Dendritic cell treated with granulocyte-macrophage colony-stimulating factor and Interleukin-4, amounts not matched to agents 40 ng/mL and 50 ng/mL, for 4 days (primary cell): ENCODE measurements around the gene KLF16.

Experiments used
- H3K27ac Mint-ChIP-seq: one replicate; pipeline ENCODE4 v1.8.0; 2022; ENCODE audit warnings: mild to moderate bottlenecking, mixed read lengths
- H3K27me3 Mint-ChIP-seq: one replicate; pipeline ENCODE4 v1.8.0; 2022; ENCODE audit warnings: mild to moderate bottlenecking, mixed read lengths
- H3K36me3 Mint-ChIP-seq: one replicate; pipeline ENCODE4 v1.8.0; 2022; ENCODE audit warnings: low read depth, mixed read lengths
- H3K4me1 Mint-ChIP-seq: one replicate; pipeline ENCODE4 v1.8.0; 2022; ENCODE audit warnings: low read depth, mixed read lengths
- H3K4me3 Mint-ChIP-seq: one replicate; pipeline ENCODE4 v1.8.0; 2022; ENCODE audit warnings: mild to moderate bottlenecking, moderate library complexity, mixed read lengths
- H3K9me3 Mint-ChIP-seq: one replicate; pipeline ENCODE4 v1.8.0; 2022; ENCODE audit warnings: mixed read lengths
- intact Hi-C: fragments of 100-400 bp; cut with micrococcal nuclease; formaldehyde crosslinking; loops from one replicate; pipeline ENCODE4 v1.15.0; 2022

KLF16 gene

DNA sequence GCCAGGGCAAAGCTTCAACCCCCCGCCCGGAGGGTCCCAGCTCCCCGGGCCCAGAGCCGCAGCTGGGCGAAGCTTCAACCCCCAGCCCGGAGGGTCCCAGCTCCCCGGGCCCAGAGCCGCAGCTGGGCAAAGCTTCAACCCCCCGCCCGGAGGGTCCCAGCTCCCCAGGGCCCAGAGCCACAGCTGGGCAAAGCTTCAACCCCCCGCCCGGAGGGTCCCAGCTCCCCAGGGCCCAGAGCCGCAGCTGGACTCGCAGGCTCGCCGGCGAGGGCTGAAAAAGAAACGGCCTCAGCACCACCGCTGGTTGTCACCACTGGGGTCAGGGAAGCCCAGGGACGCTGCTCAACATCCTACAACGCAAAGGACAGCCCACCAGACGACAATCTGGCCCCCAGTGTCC is 20.3 kb downstream of the KLF16 start:
- intact Hi-C loops = no loop called here
- Mint-ChIP-seq H3K9me3 (no peaks in the 10 kb centered on the region), H3K27ac (no peak overlapping the region), H3K36me3 (peaks cover 83% of the 10 kb centered on the region), H3K4me1 (peaks cover 84% of the 10 kb centered on the region), H3K4me3 (no peak overlapping the region), H3K27me3 (no peaks in the 10 kb centered on the region)

DNA sequence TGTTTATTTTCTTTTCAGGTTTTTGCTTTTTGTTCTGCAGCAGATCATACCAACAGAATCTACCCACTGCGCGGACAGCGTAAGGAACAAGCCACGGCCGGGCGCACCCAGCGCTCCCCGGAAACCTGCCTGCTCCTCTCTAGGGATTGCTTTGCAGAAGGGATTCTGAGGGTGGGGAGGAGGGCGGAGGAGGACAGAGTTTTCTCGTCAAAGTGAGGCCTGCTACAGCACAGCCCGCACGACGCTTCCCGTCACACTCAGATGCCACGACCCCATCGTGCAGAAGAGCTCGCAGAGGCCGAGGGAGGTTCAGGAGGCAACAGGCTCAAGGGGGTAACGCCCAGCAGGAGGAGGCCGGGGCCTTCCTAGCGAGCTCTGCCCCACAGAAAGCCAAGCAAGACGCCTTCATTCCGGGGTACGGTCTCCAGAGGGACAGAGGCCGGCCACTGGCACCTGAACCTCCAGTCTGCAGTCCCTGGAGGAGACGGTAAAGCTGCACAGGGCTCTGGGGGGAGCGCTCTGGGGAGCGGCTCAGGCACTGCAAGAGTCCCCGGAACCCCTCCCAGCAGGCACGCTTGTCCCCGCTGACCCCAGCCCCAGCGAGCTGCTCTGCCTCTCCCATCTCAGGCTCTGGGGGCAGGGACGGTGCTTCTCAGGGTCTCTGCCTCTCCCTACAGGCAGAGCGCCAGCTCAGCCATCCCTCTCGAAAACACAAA is 22.0 kb downstream of the KLF16 start:
- no peaks in the 10 kb centered on the region for H3K9me3 Mint-ChIP-seq
- H3K4me3 Mint-ChIP-seq = peak overlapping the region; percentile 44
- peaks cover 83% of the 10 kb centered on the region for H3K36me3 Mint-ChIP-seq
- peak overlapping the region; percentile 68 for H3K27ac Mint-ChIP-seq
- H3K27me3 Mint-ChIP-seq = no peaks in the 10 kb centered on the region
- intact Hi-C loops = no loop called here
- H3K4me1 Mint-ChIP-seq = peaks cover 83% of the 10 kb centered on the region

DNA sequence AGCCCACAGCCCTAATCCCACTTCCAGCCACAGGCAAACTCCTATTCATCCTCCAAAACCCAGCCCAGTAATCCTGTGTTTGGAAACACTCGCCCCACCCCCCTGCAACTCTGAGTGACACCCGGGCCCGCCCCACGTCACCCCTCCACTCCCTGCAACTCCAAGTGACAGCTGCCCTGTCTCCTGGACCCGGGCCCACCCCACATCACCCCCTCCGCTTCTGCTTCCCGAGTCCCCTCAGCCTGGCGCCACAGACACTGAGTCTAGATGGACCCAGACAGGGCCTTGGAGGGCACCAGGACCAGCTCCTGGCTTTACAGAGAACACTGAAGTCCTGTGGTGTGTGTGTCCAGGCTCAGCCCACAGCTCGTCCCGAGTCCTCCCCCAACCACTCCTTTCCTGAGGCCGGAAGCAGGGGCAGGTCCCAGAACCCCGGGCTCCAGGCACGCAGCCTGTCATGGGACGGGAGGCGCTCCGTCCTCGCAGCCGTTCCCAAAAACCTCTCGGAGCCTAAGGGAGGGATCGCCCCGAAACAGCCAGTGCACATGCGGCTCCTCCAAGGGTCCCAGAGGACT is 22.8 kb downstream of the KLF16 start:
- Mint-ChIP-seq H3K4me3 (peak overlapping the region; percentile 44), H3K9me3 (no peaks in the 10 kb centered on the region), H3K27ac (peak overlapping the region; percentile 68), H3K4me1 (peaks cover 83% of the 10 kb centered on the region), H3K27me3 (no peaks in the 10 kb centered on the region), H3K36me3 (peaks cover 82% of the 10 kb centered on the region)
- intact Hi-C loops = no loop called here

DNA sequence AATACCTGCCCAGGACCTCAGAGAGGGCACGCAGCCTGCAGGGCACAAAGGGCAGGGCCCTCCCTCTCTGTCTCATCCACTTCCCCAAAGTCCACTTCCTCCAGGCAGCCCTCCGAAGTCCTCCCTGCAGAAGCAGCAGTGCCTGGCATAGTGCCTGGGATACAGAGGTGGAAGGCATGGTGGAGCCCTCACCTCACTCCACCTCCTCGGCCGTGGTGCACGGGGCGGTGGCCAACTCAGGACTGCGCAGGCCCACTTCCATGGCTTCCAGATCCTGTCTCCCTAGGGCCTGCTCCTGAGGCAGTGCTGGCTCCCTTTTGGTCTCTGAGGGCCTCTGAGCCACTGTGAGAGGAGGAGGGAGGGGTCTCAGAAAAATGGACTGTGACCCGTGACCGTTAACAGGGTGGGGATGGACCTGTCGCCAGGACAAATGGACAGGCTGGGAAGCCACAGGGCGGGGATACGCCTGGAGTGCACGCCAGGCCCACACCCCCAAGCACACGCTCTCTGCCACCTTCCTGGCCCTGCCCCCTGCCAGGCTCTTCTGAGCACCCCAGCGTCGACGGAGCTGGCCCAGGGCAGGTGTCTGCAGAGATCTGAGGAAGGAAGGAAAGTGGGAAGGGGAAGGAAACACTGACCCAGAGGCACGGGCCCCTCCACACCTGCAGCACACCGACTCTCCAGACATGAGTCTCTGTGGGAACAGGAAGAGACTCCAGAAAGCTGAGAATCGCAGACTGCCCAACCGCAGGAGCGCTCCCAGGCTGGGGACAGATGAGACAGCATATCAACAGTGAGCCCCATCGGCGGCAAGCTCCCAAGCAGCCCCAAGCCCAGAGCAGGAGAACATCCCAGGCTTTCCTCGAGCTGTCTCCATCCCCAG is 23.5 kb downstream of the KLF16 start:
- Mint-ChIP-seq H3K27me3 (no peaks in the 10 kb centered on the region), H3K36me3 (peaks cover 78% of the 10 kb centered on the region), H3K4me1 (peaks cover 76% of the 10 kb centered on the region), H3K9me3 (no peaks in the 10 kb centered on the region), H3K4me3 (peak overlapping the region; percentile 44), H3K27ac (peak overlapping the region; percentile 68)
- intact Hi-C loops = no loop called here

DNA sequence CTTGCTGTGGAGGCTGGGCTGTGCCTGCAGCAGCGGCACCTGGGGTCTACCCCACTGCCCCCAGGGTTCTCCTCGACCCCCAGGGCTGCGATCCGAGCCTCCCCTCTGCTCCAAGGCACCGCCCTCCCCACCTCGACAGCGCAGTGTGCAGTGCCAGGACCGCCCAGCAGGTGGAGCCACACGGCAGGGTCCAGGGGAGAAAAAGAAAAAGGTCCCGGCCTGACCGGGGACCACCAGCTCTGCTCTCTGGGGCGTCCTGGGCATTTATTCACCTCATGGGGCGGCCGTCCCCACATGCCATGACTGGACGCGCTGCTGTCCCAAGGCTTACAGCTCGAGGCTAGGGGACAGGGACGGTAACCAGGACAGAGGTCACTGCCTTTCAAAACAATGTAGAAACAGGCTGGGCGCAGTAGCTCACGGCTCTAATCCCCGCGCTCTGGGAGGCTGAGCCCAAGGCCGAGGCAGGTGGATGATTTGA is 25.7 kb downstream of the KLF16 start:
- Mint-ChIP-seq H3K36me3 (peaks cover 80% of the 10 kb centered on the region), H3K27ac (no peak overlapping the region), H3K9me3 (no peaks in the 10 kb centered on the region), H3K4me3 (no peak overlapping the region), H3K27me3 (no peaks in the 10 kb centered on the region), H3K4me1 (peaks cover 56% of the 10 kb centered on the region)
- intact Hi-C loops = no loop called here

DNA sequence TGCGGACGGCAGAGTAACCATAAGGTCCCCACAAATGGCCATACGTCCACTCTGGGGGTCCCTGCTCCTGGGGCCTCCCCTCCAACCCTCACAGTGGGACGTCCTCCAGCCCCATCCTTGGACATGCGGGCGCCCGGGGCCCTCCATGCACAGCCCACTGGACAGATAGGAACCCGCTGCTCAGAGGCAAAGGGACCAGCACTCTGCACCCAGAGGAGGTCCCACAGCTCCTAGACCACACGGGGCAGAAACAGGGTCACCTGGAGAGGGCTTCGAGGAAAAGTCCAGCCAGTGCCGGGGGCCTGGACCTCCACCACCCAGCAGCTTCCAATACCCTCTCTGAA is 26.2 kb downstream of the KLF16 start:
- intact Hi-C loops = no loop called here
- peaks cover 80% of the 10 kb centered on the region for H3K36me3 Mint-ChIP-seq
- H3K27me3 Mint-ChIP-seq = no peaks in the 10 kb centered on the region
- H3K27ac Mint-ChIP-seq = no peak overlapping the region
- peaks cover 51% of the 10 kb centered on the region for H3K4me1 Mint-ChIP-seq
- no peak overlapping the region for H3K4me3 Mint-ChIP-seq
- H3K9me3 Mint-ChIP-seq = no peaks in the 10 kb centered on the region

DNA sequence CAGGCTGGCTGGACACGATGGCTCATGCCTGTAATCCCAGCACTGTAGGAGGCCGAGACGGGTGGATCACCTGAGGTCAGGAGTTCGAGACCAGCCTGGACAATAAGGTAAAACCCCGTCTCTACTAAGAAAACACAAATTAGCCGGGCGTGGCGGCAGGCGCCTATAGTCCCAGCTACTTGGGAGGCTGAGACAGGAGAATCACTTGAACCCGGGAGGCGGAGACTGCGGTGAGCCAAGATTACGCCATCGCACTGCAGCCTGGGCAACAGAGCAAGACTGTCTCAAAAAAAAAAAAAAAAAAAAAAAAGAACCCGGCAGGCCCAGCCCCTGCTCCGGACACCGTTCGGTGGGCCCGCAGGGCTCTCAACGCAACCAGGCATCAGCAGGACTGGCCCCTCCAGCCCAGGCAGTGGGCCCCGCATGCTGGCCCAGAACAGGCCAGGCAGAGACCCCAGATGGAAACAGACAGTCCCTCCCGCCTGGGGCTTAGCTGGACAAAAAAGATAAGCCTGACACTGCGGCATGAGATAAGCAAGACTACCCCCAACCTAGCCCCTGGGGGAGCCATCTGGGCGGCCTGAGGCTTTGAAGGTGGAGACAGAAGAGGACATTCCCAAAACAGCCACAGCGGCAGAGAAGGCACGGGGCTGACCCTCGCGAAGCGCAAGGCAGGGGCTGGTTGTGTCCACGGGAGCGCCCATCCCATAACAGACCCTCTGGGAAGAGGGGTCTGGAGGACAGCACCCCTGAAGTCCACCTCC is 26.7 kb downstream of the KLF16 start:
- no peak overlapping the region for H3K27ac Mint-ChIP-seq

DNA sequence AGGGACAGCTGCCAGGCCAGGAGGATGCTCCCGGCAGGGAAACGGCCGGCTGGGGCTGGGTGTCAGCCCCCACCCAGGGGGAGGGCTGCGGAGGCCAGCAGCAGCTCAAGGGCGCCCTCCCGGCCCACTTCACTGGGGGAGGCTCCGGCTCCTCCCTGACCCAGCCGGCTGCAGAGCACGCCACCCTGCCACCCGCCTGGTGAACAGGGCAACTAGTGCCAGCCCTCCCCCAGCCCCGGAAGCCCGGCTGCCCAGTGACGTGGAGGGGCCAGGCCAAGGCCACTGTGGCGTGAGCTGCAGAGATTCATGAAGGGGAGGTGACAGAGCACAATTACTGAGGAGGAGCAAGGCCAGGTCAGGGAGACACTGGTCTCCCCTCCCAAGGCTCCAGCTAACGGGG is 29.8 kb downstream of the KLF16 start:
- Mint-ChIP-seq H3K4me3 (no peak overlapping the region), H3K27ac (no peak overlapping the region), H3K36me3 (peaks cover 92% of the 10 kb centered on the region), H3K9me3 (no peaks in the 10 kb centered on the region), H3K4me1 (peaks cover 29% of the 10 kb centered on the region), H3K27me3 (no peaks in the 10 kb centered on the region)
- intact Hi-C loops = no loop called here

More for the DNA sequence above, 26.7 kb downstream of the KLF16 start:
- Mint-ChIP-seq H3K27me3 (no peaks in the 10 kb centered on the region), H3K4me3 (no peak overlapping the region), H3K4me1 (peaks cover 46% of the 10 kb centered on the region), H3K9me3 (no peaks in the 10 kb centered on the region), H3K36me3 (peaks cover 80% of the 10 kb centered on the region)
- intact Hi-C loops = no loop called here

DNA sequence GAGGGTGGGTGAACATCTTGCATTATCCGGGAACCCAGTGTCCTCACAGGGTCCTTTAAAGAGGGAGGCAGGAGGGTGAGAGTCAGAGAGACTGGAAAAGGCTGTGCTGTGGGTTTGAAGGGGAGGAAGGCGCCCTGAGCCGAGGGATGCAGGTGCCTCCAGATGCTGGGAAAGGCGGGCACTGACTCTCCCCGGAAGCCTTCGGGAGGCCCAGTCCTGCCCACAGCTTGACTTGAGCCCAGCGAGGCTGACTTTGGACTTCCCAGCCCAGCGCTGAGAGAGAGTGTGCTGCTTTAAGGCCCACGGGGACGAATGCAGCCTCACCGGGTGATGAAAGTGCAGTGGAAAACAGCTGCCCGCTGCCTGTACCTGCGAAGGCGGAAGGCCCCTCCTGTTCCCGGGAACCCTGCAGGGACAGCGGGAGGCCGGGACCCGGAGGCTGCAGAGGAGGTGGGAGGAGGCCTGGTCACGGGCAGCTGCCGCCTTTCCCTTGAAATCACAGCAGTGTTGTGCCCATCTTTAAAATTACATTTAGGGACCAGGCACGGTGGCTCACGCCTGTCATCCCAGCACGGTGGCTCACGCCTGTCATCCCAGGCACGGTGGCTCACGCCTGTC is 31.2 kb downstream of the KLF16 start:
- Mint-ChIP-seq H3K9me3 (no peaks in the 10 kb centered on the region), H3K36me3 (peaks cover 94% of the 10 kb centered on the region), H3K4me3 (no peak overlapping the region), H3K27me3 (no peaks in the 10 kb centered on the region), H3K27ac (no peak overlapping the region), H3K4me1 (peaks cover 21% of the 10 kb centered on the region)
- intact Hi-C loops = no loop called here

DNA sequence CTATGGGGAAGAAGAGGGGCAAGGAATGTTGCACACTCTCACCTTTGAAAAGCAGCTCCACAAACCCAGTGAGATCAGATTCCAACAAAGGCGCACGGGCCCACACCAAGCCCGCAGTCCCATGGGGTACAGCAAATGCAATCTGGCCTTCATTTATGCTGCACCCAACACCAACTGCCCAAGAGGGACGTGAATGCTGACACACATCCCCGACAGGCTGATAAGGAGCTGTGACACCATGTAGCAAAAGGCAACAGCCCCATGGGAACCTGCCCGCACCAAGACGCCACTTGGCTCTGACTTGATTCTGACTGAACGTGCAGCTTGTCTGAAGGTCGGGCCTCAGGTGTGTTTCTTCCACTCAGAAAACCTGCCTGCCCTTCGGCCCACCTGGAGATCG is 32.4 kb downstream of the KLF16 start:
- Mint-ChIP-seq H3K4me1 (peaks cover 18% of the 10 kb centered on the region), H3K9me3 (no peaks in the 10 kb centered on the region), H3K27ac (no peak overlapping the region), H3K36me3 (peaks cover 96% of the 10 kb centered on the region), H3K4me3 (no peak overlapping the region), H3K27me3 (no peaks in the 10 kb centered on the region)
- intact Hi-C loops = no loop called here

DNA sequence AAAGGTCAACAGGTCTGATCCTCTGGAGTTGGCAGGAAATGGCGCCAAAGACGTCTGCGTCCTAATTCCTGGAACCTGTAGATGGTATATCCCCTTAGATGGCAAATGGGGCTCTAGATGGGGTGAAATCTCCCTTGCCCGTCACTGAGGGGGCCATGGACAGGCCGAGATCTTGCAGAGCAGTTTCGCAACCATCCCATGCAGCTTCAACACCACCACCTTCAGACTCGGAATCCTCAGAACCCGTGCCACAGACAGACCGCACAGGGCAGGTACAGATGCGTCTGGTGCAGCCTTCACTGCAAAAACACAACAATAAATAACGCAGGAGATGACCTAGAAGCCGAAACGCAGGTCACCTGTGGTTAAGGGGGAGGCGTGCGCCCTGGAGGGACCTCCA is 32.8 kb downstream of the KLF16 start:
- H3K36me3 Mint-ChIP-seq = peaks cover 97% of the 10 kb centered on the region
- no peak overlapping the region for H3K27ac Mint-ChIP-seq
- H3K27me3 Mint-ChIP-seq = no peaks in the 10 kb centered on the region
- no peaks in the 10 kb centered on the region for H3K9me3 Mint-ChIP-seq
- intact Hi-C loops = no loop called here
- peaks cover 17% of the 10 kb centered on the region for H3K4me1 Mint-ChIP-seq
- H3K4me3 Mint-ChIP-seq = no peak overlapping the region

DNA sequence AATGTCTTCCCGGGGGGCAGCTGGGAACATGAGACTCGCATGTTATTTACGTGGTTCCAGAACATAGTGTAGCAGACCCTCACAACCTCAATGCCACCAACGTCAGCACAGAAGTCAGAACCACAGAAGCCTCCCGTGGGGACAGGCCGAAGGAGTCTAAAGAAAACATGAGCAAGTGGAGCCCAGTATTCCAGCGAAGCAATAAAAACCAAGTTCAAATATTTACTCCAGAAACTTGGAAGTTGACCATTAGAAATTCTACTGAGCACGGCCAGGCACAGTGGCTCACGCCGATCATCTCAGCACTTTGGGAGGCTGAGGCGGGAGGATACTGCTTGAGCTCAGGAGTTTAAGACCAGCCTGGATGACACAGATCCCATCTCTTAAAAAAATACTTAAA is 33.4 kb downstream of the KLF16 start:
- peaks cover 17% of the 10 kb centered on the region for H3K4me1 Mint-ChIP-seq
- peaks cover 100% of the 10 kb centered on the region for H3K36me3 Mint-ChIP-seq
- no peak overlapping the region for H3K4me3 Mint-ChIP-seq
- no peaks in the 10 kb centered on the region for H3K27me3 Mint-ChIP-seq
- no peak overlapping the region for H3K27ac Mint-ChIP-seq
- intact Hi-C loops = loop anchor here (5.0 kb wide), 1 partner anchor 43 kb away; no protein-coding TSS in a partner anchor
- no peaks in the 10 kb centered on the region for H3K9me3 Mint-ChIP-seq
